Loucy (cell line): ENCODE measurements around the gene TTLL9.

Source experiments
- CTCF ChIP-seq: fragments of 200-600 bp; sonication (generic); conservative IDR thresholded peaks from 2 replicates; pipeline ENCODE4 v1.5.1; 2014; ENCODE audit warnings: mild to moderate bottlenecking, antibody characterized with exemption, low read length
- EZH2phosphoT487 ChIP-seq: fragments of 200-600 bp; IDR thresholded peaks from 2 replicates; pipeline ENCODE4 v1.6.1; 2018; ENCODE audit warnings: antibody characterized with exemption, mild to moderate bottlenecking, moderate library complexity, borderline replicate concordance

DNA sequence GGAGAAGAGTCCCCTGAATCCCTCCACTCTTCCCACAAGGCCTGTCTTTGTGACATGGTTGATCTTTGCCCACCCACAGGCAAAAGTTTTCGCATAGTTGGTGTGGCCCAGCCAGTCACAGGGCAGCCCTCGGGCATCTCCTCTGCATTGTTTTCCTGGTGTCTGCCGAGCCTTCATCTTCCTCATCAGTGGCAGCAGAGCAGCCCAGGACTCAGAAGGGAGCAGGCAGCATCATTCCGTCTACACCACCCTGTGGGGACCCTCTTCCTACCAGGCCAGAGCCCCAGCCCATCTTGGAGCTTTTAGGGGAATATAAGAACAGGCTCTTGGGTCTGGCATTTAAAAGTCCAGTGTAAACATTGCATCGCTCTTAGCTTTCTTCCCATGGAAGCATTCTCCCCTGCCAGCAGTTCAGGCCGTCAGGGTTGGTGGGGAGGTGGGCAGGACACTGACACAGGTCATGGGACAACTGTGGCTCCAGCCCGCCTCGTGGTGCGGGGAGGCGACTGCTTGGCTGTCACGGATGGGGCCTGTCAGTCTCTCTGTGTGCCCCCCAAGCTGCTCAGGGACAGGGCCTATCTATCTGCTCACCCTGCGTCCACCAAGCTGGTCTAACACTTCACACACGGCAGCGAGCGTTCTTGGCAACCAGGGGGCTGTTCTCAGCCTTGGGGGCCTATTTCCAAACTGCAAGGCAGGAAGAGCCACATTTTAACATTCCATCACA, 43.2 kb downstream of the TTLL9 start:
- TF ChIP-seq CTCF, result no peak
- no peak for TF ChIP-seq EZH2phosphoT487
